GM21717 (cell line): ENCODE measurements around the gene ZMIZ2.
A peak's percentile ranks its signal among the peaks of the same experiment; 100 is the strongest.
"Not testable (repeated sequence)": the region's sequence is repeated elsewhere in the genome, so short reads cannot be mapped to it uniquely, and the experiment has no call there.

ENCODE experiments used
- ATAC-seq: cut with Tn5 transposase; IDR thresholded peaks from one replicate; pipeline ENCODE4 v1.9.1; 2021; ENCODE audit warnings: mild to moderate bottlenecking, moderate library complexity; ENCODE audit not compliant: unreplicated experiment

The ZMIZ2 gene, protein sequence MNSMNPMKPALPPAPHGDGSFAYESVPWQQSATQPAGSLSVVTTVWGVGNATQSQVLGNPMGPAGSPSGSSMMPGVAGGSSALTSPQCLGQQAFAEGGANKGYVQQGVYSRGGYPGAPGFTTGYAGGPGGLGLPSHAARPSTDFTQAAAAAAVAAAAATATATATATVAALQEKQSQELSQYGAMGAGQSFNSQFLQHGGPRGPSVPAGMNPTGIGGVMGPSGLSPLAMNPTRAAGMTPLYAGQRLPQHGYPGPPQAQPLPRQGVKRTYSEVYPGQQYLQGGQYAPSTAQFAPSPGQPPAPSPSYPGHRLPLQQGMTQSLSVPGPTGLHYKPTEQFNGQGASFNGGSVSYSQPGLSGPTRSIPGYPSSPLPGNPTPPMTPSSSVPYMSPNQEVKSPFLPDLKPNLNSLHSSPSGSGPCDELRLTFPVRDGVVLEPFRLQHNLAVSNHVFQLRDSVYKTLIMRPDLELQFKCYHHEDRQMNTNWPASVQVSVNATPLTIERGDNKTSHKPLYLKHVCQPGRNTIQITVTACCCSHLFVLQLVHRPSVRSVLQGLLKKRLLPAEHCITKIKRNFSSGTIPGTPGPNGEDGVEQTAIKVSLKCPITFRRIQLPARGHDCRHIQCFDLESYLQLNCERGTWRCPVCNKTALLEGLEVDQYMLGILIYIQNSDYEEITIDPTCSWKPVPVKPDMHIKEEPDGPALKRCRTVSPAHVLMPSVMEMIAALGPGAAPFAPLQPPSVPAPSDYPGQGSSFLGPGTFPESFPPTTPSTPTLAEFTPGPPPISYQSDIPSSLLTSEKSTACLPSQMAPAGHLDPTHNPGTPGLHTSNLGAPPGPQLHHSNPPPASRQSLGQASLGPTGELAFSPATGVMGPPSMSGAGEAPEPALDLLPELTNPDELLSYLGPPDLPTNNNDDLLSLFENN

DNA sequence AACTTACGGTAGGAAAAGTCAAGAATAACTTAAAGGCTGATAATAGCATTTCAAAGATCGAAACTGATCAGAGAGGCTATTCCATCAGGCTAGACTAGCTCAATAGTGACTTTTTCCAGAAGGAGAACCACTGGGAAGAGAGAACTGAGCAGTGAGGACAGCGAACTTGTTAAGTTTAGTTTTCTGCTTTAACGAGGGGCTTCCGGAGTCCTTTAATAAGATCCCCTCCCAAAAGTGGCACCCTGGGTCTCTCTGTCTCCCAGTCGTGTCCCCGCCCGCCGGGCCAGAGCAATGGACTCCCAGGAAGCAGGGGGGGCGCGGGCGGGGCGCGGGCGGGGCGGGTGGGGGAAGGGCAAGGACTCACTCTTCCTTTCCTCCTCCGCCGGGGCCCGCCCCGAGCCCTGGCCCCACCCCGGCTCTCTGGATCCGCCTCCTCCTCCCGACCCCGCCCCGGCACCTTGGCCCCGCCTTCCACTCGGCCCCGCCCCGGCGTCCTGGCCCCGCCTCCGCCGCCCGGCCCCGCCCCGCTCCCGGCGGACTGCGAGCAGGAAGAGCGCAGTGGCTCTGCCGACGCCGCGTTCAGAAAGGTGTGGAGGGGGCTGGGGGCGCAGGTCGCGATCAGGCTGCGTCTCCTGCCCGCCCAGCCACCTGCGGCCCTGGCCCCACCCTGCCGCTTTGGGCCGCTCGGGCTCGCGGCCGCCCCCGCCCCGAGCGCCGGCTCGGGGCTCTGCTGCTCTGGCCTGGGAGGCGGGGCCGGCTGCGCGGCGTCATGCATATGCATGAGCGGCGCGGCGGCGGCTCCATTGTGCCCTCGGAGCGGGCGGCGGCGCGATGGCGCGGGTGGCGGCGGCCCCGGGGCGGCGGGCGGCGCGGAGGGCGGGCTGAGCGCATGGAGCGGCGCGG, at the start of gene ZMIZ2:
Gene ZMIZ2 (plus strand): TSS at position 803 of the 903 bp plus-strand sequence. CDS start 7,403 bp downstream, outside the sequence.
- peak; percentile 54 for ATAC-seq

GRCh38 chr7:44699598-44699997, 49.0 kb upstream of the ZMIZ2 start:
- ATAC-seq: not testable (repeated sequence)

DNA sequence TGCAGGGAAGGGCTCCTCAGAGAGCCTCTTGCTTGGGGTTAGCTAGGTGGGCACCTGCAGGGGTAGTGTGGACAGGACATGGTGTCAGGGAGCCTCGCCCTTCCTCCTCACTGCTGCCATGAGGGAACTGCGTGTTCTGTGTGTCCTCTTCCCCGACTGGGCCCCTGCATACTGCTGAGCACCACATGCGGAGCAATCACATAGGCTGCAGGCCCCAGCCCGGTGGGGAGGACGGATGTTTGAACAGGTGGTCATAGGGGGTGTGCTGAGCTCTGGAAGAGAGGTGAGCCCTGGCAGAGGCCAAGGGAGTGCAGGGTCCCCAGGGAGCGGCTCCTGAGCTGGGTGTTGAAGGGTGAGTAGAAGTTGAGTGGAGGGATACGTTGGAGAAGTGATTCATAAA, 48.3 kb upstream of the ZMIZ2 start:
- no peak for ATAC-seq

DNA sequence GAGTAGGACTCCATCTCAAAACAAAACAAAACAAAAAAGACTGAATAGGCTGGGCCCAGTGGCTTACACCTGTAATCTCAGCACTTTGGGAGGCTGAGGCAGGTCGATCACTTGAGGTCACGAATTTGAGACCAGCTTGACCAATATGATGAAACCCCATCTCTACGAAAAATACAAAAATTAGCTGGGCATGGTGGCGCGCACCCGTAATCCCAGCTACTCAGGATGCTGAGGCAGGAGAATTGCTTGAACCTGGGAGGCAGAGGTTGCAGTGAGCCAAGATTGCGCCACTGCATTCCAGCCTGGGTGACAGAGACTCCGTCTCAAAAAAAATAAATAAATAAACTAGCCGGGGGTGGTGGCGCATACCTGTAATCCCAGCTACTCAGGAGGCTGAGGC, 45.3 kb upstream of the ZMIZ2 start:
- not testable (repeated sequence) for ATAC-seq

DNA sequence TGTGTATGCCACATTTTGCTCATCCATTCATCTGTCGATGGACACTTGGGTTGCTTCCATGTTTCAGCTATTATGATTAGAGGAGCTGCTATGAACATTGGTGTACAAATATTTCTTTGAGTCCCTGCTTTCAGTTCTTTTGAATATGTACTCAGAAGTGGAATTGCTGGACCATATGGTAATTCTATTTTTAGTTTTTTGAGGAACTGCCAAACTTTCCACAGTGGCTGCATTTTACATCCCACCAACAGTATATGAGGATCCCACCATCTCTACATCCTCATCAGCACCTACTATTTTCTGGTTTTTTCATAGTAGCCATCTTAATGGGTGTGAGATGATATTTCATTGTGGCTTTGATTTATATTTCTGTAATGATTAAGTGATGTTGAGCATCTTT, 44.7 kb upstream of the ZMIZ2 start:
- no peak for ATAC-seq

- ATAC-seq: no peak
Observed at GRCh38 chr7:44705434-44705833, 43.2 kb upstream of the ZMIZ2 start.

GRCh38 chr7:44706788-44707557, 41.7 kb upstream of the ZMIZ2 start:
- no peak for ATAC-seq

DNA sequence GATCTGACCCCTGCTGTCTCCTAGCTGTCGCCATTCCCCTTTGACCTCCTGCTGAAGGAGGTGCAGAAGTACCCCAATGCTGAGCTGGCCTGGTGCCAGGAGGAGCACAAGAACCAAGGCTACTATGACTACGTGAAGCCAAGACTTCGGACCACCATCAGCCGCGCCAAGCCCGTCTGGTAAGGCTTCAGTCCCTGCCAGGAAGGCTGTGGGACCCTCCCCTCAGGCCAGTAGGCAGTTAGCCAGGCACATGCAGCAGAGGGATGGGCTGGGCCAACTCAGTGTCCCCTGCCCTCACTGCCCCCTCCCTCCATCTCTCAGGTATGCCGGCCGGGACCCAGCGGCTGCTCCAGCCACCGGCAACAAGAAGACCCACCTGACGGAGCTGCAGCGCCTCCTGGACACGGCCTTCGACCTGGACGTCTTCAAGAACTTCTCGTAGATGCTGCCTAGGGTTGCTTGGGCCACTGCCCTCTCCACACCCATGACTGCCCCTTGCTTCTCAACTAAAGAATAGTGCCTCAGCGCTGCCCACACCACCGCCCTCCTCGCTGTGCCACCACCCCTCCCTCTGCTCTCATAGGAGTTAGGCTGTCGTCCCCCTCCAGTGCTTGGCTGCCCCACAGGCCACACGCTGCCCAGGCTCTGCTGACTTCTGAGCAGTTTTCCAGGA, 41.0 kb upstream of the ZMIZ2 start:
- ATAC-seq: no peak

- ATAC-seq: no peak
Observed at GRCh38 chr7:44709011-44709915, 39.4 kb upstream of the ZMIZ2 start.

- ATAC-seq: no peak
Observed at GRCh38 chr7:44709945-44710596, 38.6 kb upstream of the ZMIZ2 start.

- no peak for ATAC-seq
Observed at GRCh38 chr7:44711528-44711927, 37.1 kb upstream of the ZMIZ2 start.

GRCh38 chr7:44712012-44712411, 36.6 kb upstream of the ZMIZ2 start:
- no peak for ATAC-seq

DNA sequence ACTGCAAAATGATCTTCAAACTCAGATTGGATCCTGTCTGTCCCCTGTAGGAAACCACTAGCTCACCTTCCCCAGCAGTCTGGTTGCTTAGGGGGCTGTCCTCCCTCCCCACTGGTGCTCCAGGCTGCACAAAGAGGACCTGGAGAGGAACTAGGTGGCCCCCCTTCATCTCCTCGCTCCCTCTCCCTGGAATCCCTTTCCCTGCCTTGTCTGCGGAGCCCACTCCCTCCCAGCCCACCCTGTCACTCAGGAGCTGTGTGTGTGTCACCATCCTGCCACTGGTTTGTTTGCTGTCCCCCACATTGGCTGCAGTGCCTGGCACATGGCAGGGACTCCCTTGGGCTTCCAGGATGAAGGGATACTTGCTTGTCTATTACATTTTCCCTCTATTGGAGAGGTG, 35.5 kb upstream of the ZMIZ2 start:
- ATAC-seq: no peak

DNA sequence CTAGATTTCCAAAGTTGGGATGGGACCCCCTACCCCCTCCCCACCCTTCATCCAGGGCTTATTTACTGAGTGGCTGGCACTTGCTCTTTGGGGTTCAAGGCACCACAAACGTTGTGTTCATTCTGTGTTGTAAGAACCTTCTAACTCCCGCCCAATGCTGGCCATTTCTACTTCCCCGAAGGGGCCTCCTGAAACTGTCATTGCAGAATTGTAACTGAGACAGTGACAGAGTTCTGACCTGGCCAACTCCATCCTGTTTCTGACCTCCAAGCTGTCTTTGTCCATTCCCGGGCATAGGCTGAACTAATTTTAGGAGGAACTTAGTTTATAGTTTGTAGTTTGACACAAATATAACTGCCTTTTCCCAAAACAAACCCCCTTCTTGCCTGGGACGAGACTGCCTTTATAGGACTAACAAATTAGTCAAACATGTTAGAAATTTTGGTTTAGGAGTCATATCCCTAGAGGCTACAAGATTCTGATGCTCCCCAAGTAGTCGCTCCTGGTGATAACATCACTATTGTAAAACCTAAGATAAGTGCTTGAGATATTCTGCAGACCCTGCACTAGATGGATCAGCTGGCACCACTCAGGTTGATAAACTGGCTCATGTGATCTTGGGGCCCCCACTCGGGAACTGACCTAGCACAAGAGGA, 34.8 kb upstream of the ZMIZ2 start:
- no peak for ATAC-seq

GRCh38 chr7:44716205-44716604, 32.4 kb upstream of the ZMIZ2 start:
- ATAC-seq: no peak

GRCh38 chr7:44720301-44720700, 28.3 kb upstream of the ZMIZ2 start:
- no peak for ATAC-seq

DNA sequence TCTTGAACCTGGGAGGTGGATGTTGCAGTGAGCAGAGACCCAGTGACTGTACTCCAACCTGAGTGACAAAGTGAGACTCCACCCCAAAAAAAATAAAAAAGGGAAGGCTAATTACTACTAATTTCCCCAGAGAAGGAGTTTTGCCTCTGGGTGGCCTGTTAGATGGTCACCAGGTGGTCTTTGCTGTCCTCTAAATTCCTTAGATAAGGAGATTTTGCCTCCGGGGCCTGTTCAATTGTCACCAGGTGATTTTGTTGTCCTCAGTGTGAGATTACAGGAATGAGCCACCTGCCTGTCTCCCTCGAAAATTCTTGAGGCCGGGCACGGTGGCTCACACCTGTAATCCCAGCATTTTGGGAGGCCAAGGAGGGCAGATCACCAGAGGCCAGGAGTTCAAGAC, 24.4 kb upstream of the ZMIZ2 start:
- no peak for ATAC-seq
